HEK293 (cell line): Measurements from ENCODE around the gene LCN2.

ENCODE experiments used
- ZNF10 ChIP-seq: fragments of 450-650 bp; formaldehyde crosslinking; IDR thresholded peaks from 2 replicates; pipeline ENCODE4 v1.5.1; 2017; ENCODE audit warnings: missing biosample characterization, missing genetic modification characterization
- ZNF175 ChIP-seq: fragments of 450-650 bp; formaldehyde crosslinking; IDR thresholded peaks from 2 replicates; pipeline ENCODE4 v1.5.1; 2016; ENCODE audit warnings: missing biosample characterization, missing genetic modification characterization
- ZNF214 ChIP-seq: fragments of 450-650 bp; formaldehyde crosslinking; IDR thresholded peaks from 2 replicates; pipeline ENCODE4 v1.5.1; 2017; ENCODE audit warnings: missing biosample characterization, mild to moderate bottlenecking, missing genetic modification characterization, borderline replicate concordance
- ZNF274 ChIP-seq, 2 experiments: fragments of 200-500 bp in 1 of 2; fragments of 450-650 bp in 1 of 2; sonication (Bioruptor generic) in 1 of 2; formaldehyde crosslinking in 1 of 2; IDR thresholded peaks; 2 replicates each; pipeline versions ENCODE4 v1.5.1 to v1.6.1; 2014 to 2016; ENCODE audit warnings: borderline replicate concordance in 1 of 2, inconsistent platforms in 1 of 2, low read length in 1 of 2, missing biosample characterization in 1 of 2, missing genetic modification characterization in 1 of 2
- ZNF501 ChIP-seq: fragments of 450-650 bp; formaldehyde crosslinking; IDR thresholded peaks from 2 replicates; pipeline ENCODE4 v1.5.1; 2016; ENCODE audit warnings: missing biosample characterization, missing genetic modification characterization
- ZNF596 ChIP-seq: fragments of 450-650 bp; IDR thresholded peaks from 2 replicates; pipeline ENCODE4 v1.5.0; 2018; ENCODE audit warnings: missing biosample characterization, mild to moderate bottlenecking, missing genetic modification characterization, moderate library complexity
- ZNF747 ChIP-seq: fragments of 450-650 bp; formaldehyde crosslinking; IDR thresholded peaks from 2 replicates; pipeline ENCODE4 v1.5.1; 2016; ENCODE audit warnings: missing biosample characterization, missing genetic modification characterization
- TF ChIP-seq, protein P1 (sequence below): fragments of 450-650 bp; formaldehyde crosslinking; conservative IDR thresholded peaks from 2 replicates; pipeline ENCODE4 v1.5.1; 2016; ENCODE audit warnings: low read depth, missing biosample characterization, missing genetic modification characterization
- TF ChIP-seq, protein P2 (sequence below): fragments of 450-650 bp; formaldehyde crosslinking; IDR thresholded peaks from 2 replicates; pipeline ENCODE4 v1.5.1; 2016; ENCODE audit warnings: missing biosample characterization, missing genetic modification characterization

DNA sequence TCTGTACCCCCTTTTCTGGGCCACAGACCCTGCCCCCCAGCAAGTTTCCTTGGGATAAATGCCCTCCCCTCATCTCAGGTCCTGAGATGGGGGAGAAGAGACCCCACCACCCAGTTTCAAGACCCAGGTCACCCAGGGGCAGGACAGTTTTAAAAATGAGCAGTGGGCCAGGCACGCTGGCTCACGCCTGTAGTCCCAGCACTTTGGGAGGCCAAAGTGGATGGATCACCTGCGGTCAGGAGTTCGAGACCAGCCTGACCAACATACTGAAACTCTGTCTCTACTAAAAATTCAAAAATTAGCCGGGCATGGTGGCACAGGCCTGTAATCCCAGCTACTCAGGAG, 27.8 kb upstream of the LCN2 start:
- no peak for TF ChIP-seq ZNF214 (tag by site-specific recombination)
- TF ChIP-seq, protein P1, sequence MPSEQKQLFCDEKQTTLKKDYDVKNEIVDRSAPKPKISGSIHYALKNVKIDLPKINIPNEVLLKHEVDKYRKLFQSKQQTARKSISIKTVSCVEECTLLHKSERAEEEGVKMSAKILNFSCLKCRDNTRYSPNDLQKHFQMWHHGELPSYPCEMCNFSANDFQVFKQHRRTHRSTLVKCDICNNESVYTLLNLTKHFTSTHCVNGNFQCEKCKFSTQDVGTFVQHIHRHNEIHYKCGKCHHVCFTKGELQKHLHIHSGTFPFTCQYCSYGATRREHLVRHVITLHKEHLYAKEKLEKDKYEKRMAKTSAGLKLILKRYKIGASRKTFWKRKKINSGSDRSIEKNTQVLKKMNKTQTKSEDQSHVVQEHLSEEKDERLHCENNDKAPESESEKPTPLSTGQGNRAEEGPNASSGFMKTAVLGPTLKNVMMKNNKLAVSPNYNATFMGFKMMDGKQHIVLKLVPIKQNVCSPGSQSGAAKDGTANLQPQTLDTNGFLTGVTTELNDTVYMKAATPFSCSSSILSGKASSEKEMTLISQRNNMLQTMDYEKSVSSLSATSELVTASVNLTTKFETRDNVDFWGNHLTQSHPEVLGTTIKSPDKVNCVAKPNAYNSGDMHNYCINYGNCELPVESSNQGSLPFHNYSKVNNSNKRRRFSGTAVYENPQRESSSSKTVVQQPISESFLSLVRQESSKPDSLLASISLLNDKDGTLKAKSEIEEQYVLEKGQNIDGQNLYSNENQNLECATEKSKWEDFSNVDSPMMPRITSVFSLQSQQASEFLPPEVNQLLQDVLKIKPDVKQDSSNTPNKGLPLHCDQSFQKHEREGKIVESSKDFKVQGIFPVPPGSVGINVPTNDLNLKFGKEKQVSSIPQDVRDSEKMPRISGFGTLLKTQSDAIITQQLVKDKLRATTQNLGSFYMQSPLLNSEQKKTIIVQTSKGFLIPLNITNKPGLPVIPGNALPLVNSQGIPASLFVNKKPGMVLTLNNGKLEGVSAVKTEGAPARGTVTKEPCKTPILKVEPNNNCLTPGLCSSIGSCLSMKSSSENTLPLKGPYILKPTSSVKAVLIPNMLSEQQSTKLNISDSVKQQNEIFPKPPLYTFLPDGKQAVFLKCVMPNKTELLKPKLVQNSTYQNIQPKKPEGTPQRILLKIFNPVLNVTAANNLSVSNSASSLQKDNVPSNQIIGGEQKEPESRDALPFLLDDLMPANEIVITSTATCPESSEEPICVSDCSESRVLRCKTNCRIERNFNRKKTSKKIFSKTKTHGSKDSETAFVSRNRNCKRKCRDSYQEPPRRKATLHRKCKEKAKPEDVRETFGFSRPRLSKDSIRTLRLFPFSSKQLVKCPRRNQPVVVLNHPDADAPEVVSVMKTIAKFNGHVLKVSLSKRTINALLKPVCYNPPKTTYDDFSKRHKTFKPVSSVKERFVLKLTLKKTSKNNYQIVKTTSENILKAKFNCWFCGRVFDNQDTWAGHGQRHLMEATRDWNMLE (tag by site-specific recombination), result no peak
- TF ChIP-seq, protein P2, sequence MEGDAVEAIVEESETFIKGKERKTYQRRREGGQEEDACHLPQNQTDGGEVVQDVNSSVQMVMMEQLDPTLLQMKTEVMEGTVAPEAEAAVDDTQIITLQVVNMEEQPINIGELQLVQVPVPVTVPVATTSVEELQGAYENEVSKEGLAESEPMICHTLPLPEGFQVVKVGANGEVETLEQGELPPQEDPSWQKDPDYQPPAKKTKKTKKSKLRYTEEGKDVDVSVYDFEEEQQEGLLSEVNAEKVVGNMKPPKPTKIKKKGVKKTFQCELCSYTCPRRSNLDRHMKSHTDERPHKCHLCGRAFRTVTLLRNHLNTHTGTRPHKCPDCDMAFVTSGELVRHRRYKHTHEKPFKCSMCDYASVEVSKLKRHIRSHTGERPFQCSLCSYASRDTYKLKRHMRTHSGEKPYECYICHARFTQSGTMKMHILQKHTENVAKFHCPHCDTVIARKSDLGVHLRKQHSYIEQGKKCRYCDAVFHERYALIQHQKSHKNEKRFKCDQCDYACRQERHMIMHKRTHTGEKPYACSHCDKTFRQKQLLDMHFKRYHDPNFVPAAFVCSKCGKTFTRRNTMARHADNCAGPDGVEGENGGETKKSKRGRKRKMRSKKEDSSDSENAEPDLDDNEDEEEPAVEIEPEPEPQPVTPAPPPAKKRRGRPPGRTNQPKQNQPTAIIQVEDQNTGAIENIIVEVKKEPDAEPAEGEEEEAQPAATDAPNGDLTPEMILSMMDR (tag by site-specific recombination), result no peak
- TF ChIP-seq ZNF175, result no peak
- TF ChIP-seq ZNF10 (tag by site-specific recombination), result no peak
- no peak for TF ChIP-seq ZNF747
- TF ChIP-seq ZNF501 (tag by site-specific recombination), result no peak
- TF ChIP-seq ZNF274 (IDR thresholded peaks at IDR 0.05; ENCODE audit: low read length), result no peak
- no peak for TF ChIP-seq ZNF274 (tag by site-specific recombination; IDR thresholded peaks at IDR 0.05; ENCODE audit: borderline replicate concordance)
- no peak for TF ChIP-seq ZNF596 (tag by site-specific recombination)
